Measurements from ENCODE around the gene PYCR2. TPM values are rescaled to one million over a fixed set of nuclear protein-coding genes. Genes with fewer than 3 reads are reported as not detected.

Gene PYCR2
- polyA plus RNA-seq, 2 of the 4 experiments (the other 2 are of a cell fraction): 45.4 to 50.5 TPM

DNA sequence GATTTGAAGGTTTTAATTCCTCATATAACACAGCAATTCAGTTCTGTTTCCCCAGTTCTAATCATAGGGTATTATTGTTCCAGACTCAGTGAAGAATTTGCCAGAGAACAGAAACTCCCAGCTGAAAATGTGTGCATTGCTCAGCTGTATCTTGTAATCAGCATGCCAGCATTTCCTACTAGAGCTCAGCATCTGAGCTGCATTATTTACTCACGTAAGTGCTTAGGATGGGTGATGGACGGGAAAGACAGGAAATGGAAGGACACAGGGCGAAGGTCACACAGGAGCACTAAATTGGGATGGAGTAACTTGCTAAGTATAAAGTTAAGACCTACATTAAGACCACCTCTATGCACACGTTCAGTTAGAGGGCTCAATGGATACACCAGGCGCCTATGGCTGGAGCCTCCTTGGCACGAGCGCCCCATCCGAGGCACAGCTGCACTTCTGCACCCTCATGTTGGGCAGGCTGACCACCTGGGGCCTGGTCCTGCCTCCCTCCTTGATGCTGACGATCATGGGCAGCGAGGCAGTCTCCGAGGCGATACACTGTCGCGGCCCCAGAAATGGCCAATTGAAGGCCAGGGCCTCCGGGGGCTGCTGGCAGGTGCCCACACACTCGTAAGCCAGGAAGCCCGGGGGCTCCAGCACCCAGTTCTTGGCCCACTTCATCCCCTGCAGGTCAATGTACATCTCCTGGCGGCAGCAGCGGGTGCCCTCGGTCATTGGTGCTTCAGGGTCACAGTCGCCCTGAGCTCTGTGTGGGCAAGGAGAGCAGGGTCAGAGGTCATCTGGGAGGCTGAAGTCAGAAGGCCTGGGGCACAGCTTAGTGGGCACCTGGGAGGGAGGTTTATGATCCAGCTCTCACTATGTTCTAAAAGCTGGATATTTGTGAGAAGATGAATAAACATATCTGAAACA is 13.3 kb upstream of the PYCR2 start:
- WGBS (ENCODE audit: missing lambda C conversion rate): 88% methylated on average over 16 of the region's 21 CpGs
- ChIA-PET POLR2A (interaction anchor here (1.2 kb wide), 1 partner anchor 13 kb away, joined by 6 read pairs; the partner anchor contains the start of gene PYCR2), CTCF (interaction anchor here (0.5 to 3.0 kb wide), 7 partner anchors 14 to 475 kb away, joined by 3 to 10 read pairs (median 4); no protein-coding TSS in a partner anchor)
- Histone ChIP-seq H3K27ac (no peak overlapping the region), H3K4me3 (no peak overlapping the region), H3K9me3 (no peaks in the 10 kb centered on the region), H3K4me2 (no peak overlapping the region), H3K4me1 (0 out of 3 replicates have a peak, but pooled peaks cover 3% of the 10 kb centered on the region)
- no peak for DNase-seq (ENCODE audit: low read depth in 1 of 2, low spot score in 1 of 2)
- ATAC-seq: no peak
- TF ChIP-seq FOSB (CRISPR knock-in tag; IDR thresholded peaks at IDR 0.05) (no peak), PHF8 (IDR thresholded peaks at IDR 0.05; ENCODE audit: borderline replicate concordance, low read depth) (no peak), CEBPB (IDR thresholded peaks at IDR 0.05) (no peak), BHLHE40 (IDR thresholded peaks at IDR 0.05; ENCODE audit: low read depth, low read length) (no peak), ZSCAN20 (CRISPR knock-in tag; IDR thresholded peaks at IDR 0.05) (no peak), CHD2 (IDR thresholded peaks at IDR 0.05; ENCODE audit: low read length, partially characterized antibody) (no peak), HOXB5 (CRISPR knock-in tag; IDR thresholded peaks at IDR 0.05) (no peak), EHF (CRISPR knock-in tag; IDR thresholded peaks at IDR 0.05) (no peak), ZFP36 (IDR thresholded peaks at IDR 0.05; ENCODE audit: borderline replicate concordance, partially characterized antibody) (no peak), KDM5A (IDR thresholded peaks at IDR 0.05) (no peak), JUN (IDR thresholded peaks at IDR 0.05) (no peak)
- TF ChIP-seq, protein P1, sequence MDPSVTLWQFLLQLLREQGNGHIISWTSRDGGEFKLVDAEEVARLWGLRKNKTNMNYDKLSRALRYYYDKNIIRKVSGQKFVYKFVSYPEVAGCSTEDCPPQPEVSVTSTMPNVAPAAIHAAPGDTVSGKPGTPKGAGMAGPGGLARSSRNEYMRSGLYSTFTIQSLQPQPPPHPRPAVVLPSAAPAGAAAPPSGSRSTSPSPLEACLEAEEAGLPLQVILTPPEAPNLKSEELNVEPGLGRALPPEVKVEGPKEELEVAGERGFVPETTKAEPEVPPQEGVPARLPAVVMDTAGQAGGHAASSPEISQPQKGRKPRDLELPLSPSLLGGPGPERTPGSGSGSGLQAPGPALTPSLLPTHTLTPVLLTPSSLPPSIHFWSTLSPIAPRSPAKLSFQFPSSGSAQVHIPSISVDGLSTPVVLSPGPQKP (IDR thresholded peaks at IDR 0.05; ENCODE audit: low read depth, low read length): no peak
- TF ChIP-seq, protein P2, sequence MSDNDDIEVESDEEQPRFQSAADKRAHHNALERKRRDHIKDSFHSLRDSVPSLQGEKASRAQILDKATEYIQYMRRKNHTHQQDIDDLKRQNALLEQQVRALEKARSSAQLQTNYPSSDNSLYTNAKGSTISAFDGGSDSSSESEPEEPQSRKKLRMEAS (IDR thresholded peaks at IDR 0.05): no peak
- no peak for FAIRE-seq

GRCh38 chr1:225936523-225936922 is 12.5 kb upstream of the PYCR2 start:
- Histone ChIP-seq H3K4me1 (0 out of 3 replicates have a peak, but pooled peaks cover 3% of the 10 kb centered on the region), H3K4me3 (no peak overlapping the region), H3K9me3 (no peaks in the 10 kb centered on the region), H3K27ac (no peak overlapping the region), H3K4me2 (no peak overlapping the region)
- ATAC-seq (no peak), DNase-seq (ENCODE audit: low read depth in 1 of 2, low spot score in 1 of 2) (no peak), FAIRE-seq (no peak)
- TF ChIP-seq, protein P2 (IDR thresholded peaks at IDR 0.05): no peak
- TF ChIP-seq NR3C1 (IDR thresholded peaks at IDR 0.05) (no peak), REST (IDR thresholded peaks at IDR 0.05) (no peak), TP53 (CRISPR knock-in tag; IDR thresholded peaks at IDR 0.05) (no peak), ZNF302 (CRISPR knock-in tag; IDR thresholded peaks at IDR 0.05) (no peak), PHF8 (IDR thresholded peaks at IDR 0.05; ENCODE audit: borderline replicate concordance, low read depth) (no peak), HOXB5 (CRISPR knock-in tag; IDR thresholded peaks at IDR 0.05) (no peak), SREBF2 (IDR thresholded peaks at IDR 0.05) (no peak), EHF (CRISPR knock-in tag; IDR thresholded peaks at IDR 0.05) (no peak), CBX2 (IDR thresholded peaks at IDR 0.05; ENCODE audit: borderline replicate concordance, low read depth) (no peak), ZC3H11A (IDR thresholded peaks at IDR 0.05) (no peak), FOSL2 (IDR thresholded peaks at IDR 0.05) (no peak), FOSL2 (CRISPR knock-in tag; IDR thresholded peaks at IDR 0.05) (no peak), KDM5A (IDR thresholded peaks at IDR 0.05) (no peak), GATA3 (IDR thresholded peaks at IDR 0.05; ENCODE audit: borderline replicate concordance) (no peak), JUNB (IDR thresholded peaks at IDR 0.05) (no peak), FOXS1 (CRISPR knock-in tag; IDR thresholded peaks at IDR 0.05) (no peak)
- TF ChIP-seq, protein P3, sequence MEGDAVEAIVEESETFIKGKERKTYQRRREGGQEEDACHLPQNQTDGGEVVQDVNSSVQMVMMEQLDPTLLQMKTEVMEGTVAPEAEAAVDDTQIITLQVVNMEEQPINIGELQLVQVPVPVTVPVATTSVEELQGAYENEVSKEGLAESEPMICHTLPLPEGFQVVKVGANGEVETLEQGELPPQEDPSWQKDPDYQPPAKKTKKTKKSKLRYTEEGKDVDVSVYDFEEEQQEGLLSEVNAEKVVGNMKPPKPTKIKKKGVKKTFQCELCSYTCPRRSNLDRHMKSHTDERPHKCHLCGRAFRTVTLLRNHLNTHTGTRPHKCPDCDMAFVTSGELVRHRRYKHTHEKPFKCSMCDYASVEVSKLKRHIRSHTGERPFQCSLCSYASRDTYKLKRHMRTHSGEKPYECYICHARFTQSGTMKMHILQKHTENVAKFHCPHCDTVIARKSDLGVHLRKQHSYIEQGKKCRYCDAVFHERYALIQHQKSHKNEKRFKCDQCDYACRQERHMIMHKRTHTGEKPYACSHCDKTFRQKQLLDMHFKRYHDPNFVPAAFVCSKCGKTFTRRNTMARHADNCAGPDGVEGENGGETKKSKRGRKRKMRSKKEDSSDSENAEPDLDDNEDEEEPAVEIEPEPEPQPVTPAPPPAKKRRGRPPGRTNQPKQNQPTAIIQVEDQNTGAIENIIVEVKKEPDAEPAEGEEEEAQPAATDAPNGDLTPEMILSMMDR (IDR thresholded peaks at IDR 0.05): no peak
- TF ChIP-seq, protein P4, sequence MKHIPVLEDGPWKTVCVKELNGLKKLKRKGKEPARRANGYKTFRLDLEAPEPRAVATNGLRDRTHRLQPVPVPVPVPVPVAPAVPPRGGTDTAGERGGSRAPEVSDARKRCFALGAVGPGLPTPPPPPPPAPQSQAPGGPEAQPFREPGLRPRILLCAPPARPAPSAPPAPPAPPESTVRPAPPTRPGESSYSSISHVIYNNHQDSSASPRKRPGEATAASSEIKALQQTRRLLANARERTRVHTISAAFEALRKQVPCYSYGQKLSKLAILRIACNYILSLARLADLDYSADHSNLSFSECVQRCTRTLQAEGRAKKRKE (CRISPR knock-in tag; IDR thresholded peaks at IDR 0.05; ENCODE audit: low read depth): no peak
- WGBS (ENCODE audit: missing lambda C conversion rate): 68% methylated on average over 3 of the region's 3 CpGs
- ChIA-PET POLR2A (interaction anchor here (1.2 kb wide), 1 partner anchor 13 kb away, joined by 6 read pairs; the partner anchor contains the start of gene PYCR2), CTCF (interaction anchor here (0.6 to 3.0 kb wide), 7 partner anchors 14 to 461 kb away, joined by 3 to 10 read pairs (median 4); no protein-coding TSS in a partner anchor)

All from A549 (cell line).